Activated CD8-positive, alpha-beta memory T cell treated with anti-CD3 and anti-CD28 coated beads for 4 hours (primary cell): ENCODE measurements around the gene EEFSEC.

Experiments
- DNase-seq, 2 donors: peaks; one replicate each; pipeline ENCODE4 v3.0.0-alpha.2; 2020; ENCODE audit warnings: low read depth in 2 of 2

Gene EEFSEC

GRCh38 chr3:128427175-128427857 lies 274.0 kb downstream of the EEFSEC start:
- no peak for DNase-seq

DNA sequence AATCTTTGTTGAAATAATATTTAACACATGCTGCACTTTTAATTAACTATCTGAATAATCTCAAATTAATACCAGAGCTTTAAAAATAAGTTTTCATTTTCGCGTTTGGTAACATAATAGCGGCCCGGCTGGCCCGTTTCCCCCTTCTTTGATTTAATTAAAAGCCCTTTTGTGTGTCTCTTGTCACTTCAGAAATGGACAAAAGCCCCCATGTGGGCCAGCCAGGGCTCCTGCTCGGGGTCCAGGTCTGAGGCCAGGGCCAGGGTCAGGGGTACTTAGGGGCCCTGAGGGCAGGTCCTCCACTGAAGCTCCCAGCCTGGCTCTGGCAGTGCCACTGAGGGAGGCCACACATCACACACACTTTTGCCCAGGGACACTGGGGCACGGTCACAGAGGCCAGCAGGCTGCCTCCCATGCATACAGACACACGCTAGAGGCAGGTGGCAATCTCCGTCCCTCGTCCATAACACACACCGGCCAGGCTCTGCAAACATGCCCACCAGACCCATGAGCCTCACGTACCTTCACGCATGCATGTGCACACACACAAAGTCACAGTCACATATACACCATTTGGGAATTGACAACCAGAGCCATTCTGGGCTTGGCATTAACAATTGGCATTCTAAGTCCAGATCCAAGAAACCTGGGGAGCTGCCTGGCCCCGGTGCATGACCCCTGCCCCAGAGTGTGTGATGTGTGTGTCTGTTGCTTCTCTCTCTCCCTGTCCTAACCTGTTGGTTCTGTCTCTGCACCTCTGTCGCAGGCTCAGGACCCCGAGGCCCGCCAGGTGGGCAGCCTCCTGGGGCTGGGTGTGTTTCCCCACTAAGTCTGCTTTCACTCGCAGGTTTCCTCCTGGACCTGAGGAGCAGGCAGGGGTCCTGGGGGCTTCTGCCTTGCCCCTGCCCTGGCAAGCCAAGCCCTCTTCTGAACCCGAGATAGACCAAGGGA lies 274.9 kb downstream of the EEFSEC start:
- DNase-seq, result no peak

DNA sequence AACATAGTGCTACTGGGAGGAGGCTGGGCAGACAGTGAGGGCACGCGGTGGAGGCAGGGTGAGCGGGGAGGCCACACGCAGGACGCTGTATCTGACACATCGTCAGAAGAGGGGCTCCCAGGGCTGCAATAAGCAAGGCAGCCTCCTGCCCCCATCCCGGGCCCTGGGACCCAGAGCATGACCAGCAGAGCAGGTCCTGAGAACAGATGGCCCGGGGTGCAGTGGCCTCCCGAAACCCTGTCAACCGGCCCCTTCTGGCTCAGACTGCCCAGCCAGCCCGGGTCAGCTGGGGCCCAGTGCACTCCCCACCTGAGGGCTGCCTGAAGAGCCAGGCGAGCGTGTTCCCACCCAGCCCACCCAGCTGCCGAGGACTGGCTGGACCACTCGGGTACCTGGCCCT lies 276.0 kb downstream of the EEFSEC start:
- no peak for DNase-seq

- no peak for DNase-seq
Observed at GRCh38 chr3:128429751-128430150, 276.5 kb downstream of the EEFSEC start.

DNA sequence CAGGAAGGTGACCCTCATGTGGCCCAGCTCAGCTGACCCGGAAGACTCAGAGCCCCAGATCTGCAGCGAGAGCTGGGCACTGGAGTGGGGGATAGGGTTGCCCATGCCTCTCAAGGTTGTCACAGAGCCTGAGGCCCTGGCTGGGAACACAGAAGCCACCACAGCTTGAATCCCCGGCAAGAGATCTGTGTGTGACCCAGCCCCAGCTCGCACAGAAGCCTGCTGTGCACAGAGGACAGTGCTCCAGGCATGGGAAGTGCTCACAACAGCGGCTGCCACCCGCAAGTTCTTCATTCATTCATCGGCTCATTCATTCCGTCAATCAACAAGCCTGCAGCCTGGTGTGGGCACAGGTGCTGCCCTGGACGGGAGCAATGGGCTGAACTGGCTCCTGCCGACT lies 277.0 kb downstream of the EEFSEC start:
- no peak for DNase-seq

DNA sequence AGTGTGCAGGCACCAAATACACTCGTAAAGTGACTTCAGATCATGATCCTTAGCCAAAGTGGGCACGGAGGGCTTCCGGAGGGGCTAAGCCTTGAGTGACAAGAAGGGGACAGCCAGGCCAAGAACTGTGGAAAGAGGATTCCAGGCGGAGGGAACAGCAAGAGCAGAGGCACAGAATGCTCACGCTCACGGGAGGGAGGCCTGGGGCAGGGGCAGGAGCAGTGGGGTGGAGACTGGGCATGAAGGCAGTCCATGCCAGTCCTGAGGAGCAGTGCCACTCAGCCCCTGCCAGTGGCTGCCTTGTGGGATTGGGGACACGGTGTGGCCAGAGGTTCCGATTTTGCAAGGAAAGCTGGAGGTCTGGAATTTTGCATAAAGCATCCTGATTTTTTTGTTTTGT lies 277.4 kb downstream of the EEFSEC start:
- DNase-seq, result no peak

- no peak for DNase-seq
Observed at GRCh38 chr3:128431803-128432300, 278.6 kb downstream of the EEFSEC start.

- DNase-seq, result no peak
Observed at GRCh38 chr3:128432301-128432970, 279.2 kb downstream of the EEFSEC start.

DNA sequence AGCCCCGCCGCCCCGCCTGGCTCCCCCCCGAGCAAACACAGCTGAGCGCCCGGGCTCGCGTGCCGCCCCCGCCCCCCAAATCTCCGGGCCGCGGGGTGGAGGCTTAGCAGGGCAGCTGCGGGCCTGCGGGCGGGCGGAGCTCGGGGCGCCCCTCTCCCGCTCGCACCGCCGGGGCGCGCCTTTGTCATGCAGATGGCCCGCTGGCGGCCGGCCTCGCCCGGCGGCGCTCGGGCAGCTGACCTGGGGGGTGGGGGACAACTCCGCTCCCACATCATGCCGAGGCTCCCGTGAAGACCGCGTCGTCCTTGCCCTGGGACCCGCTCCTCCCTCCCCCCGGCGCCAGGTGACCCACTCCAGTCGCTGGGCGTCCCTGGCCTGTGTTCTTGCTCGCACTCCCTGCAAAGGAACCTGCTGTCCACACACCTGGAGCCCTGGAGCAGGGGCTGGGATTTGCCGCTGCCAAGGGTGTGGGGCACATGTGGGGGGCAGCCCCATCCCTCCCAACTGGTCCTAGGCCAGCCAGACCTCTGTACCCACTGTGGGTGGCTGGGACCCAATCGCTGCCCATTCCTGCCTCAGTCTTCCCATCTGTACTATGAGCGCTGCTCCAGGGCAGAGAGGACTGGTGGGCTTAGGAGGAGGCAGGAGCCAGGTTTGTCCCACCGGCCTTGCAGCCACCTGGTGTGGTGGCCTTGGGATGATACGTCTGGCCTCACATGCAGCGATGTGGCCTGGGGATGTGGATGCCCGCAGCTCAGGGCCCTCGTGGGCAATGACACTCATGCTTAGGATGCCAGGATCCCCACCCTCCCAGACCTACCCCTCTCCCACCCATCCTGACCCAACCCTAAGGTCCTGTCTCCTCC lies 279.9 kb downstream of the EEFSEC start:
- no peak for DNase-seq

- no peak for DNase-seq
Observed at GRCh38 chr3:128433837-128434165, 280.5 kb downstream of the EEFSEC start.

DNA sequence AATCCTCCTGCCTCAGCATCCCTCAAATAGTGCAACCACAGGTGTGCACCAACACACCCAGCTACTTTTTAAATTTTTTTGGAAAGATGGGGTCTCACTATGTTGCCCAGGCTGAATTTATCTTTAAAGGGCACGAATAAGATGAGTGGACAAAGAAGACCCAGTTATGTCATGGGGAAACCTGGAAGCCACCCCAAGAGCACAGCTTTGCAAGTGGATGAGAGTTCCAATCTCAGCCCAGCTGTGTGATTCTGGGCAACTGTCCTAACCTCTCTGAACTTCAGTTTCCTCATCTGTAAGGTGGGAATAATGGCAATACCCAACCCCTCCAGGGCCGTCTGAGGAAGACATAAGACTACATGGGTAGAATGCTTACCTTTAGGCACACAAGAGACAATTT lies 281.2 kb downstream of the EEFSEC start:
- DNase-seq, result no peak

GRCh38 chr3:128435058-128435457 lies 281.8 kb downstream of the EEFSEC start:
- no peak for DNase-seq

DNA sequence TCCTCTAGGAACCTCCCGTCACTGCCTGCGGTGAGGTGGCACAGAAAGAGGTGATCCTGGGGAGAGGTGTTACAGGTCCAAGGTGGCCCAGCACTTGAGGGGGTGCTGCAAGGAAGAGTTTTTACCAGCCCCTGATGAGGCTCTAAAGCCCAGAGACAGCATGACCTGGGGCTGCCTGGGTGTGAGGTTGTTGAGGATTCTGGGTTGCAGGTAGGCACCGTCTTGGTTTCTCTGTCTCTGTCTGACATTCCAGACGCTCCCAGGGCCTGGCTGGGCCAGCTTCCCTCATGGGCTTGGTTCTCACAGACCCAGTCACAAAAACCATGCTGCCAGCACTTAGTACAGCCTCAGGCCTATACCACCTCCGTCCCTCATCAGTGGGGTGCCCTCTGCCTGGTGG lies 282.3 kb downstream of the EEFSEC start:
- DNase-seq, result no peak

DNA sequence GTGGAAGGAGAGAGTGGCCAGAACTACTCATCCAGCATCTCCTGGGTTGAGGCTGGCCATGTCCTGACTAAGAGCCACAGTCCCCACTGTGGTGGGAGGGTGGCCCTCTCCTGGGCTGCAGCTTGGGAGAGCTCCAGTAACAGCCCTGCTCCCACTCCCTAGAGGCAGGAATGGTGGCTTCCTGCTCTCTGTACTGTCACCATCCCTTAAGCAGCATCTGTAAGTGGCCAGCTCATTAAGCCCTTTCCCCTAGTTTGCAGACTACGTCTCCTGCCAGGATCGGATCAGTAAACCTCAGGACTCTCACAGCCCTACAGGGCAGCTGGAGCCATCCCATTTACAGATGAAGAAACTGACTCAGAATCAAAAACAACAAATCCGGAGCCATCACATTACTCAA lies 282.9 kb downstream of the EEFSEC start:
- no peak for DNase-seq

GRCh38 chr3:128438488-128439072 lies 285.3 kb downstream of the EEFSEC start:
- DNase-seq, result no peak

- no peak for DNase-seq
Observed at GRCh38 chr3:128439226-128439625, 285.9 kb downstream of the EEFSEC start.

DNA sequence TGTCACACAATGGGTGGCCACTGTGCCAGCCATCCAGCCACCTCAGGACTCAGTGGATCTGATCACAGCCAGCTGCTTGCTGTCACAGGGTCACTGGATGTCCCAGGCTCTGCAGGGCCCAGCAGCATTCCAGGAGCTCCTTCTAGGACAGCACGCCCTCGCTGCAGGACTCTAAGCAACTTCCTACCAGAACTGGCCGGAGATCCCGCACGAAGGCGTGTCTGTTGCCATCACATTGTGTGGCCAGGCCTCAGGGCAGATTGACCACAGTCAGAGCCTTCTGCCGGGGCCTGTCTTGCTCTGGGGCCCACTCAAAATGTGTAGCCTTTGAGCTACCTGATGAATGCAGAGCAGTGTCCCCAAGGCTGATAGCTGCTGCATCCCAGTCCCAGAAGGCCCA lies 288.8 kb downstream of the EEFSEC start:
- DNase-seq, result no peak

GRCh38 chr3:128442949-128443348 lies 289.7 kb downstream of the EEFSEC start:
- DNase-seq, result no peak

GRCh38 chr3:128443771-128444170 lies 290.5 kb downstream of the EEFSEC start:
- DNase-seq, result no peak

DNA sequence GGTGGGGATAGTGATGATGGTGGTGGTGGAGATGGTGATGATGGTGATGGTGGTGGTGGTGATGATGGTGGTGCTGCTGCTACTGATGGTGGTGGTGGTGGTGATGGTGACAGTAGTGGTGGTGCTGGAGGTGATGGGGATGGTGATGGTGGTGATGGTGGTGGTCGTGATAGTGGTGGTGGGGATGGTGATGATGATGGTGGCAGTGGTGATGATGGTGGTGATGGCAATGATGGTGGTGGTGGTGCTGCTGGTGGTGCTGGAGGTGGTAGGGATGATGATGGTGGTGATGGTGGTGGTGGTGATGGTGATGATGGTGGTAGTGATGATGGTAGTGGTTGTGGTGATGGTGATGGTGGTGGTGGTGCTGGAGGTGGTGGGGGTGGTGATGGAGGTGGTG lies 292.1 kb downstream of the EEFSEC start:
- no peak for DNase-seq

GRCh38 chr3:128446821-128447220 lies 293.5 kb downstream of the EEFSEC start:
- no peak for DNase-seq
